HEK293 (cell line): ENCODE measurements around the gene AP5M1.

Experiments
- AEBP2 ChIP-seq: fragments of 450-650 bp; formaldehyde crosslinking; IDR thresholded peaks from 2 replicates; pipeline ENCODE4 v1.5.1; 2016; ENCODE audit warnings: missing biosample characterization, missing genetic modification characterization, borderline replicate concordance
- HOXD13 ChIP-seq: sonication (generic); formaldehyde crosslinking; IDR thresholded peaks from 2 replicates; pipeline ENCODE4 v1.8.0; 2022; ENCODE audit warnings: missing genetic modification reagents, borderline replicate concordance
- MYNN ChIP-seq: fragments of 450-650 bp; formaldehyde crosslinking; IDR thresholded peaks from 2 replicates; pipeline ENCODE4 v1.5.1; 2016; ENCODE audit warnings: missing biosample characterization, missing genetic modification characterization, borderline replicate concordance
- MZF1 ChIP-seq: fragments of 450-650 bp; formaldehyde crosslinking; IDR thresholded peaks from 2 replicates; pipeline ENCODE4 v1.5.1; 2017; ENCODE audit warnings: missing biosample characterization, missing genetic modification characterization, borderline replicate concordance
- PBX3 ChIP-seq: sonication (generic); formaldehyde crosslinking; IDR thresholded peaks from 2 replicates; pipeline ENCODE4 v1.8.1; 2022; ENCODE audit warnings: mild to moderate bottlenecking, moderate library complexity, missing genetic modification reagents
- PRDM6 ChIP-seq: fragments of 450-650 bp; formaldehyde crosslinking; IDR thresholded peaks from 2 replicates; pipeline ENCODE4 v1.5.1; 2017; ENCODE audit warnings: missing biosample characterization, missing genetic modification characterization
- RBAK ChIP-seq: fragments of 450-650 bp; formaldehyde crosslinking; IDR thresholded peaks from 2 replicates; pipeline ENCODE4 v1.5.1; 2016; ENCODE audit warnings: missing biosample characterization, missing genetic modification characterization
- SALL2 ChIP-seq: fragments of 450-650 bp; formaldehyde crosslinking; IDR thresholded peaks from 2 replicates; pipeline ENCODE4 v1.5.0; 2017; ENCODE audit warnings: missing biosample characterization, mild to moderate bottlenecking, missing genetic modification characterization, borderline replicate concordance
- TCF7L2 ChIP-seq: IDR thresholded peaks from 2 replicates; pipeline ENCODE4 v1.6.1; 2011; ENCODE audit warnings: low read depth, mild to moderate bottlenecking, inconsistent platforms, low read length, moderate library complexity, borderline replicate concordance
- TRIM28 ChIP-seq: IDR thresholded peaks from 2 replicates; pipeline ENCODE4 v1.6.1; 2011; ENCODE audit warnings: low read length, control low read depth, borderline replicate concordance
- TSHZ1 ChIP-seq: fragments of 450-650 bp; formaldehyde crosslinking; IDR thresholded peaks from 2 replicates; pipeline ENCODE4 v1.5.1; 2016; ENCODE audit warnings: missing biosample characterization, missing genetic modification characterization, borderline replicate concordance
- ZBTB17 ChIP-seq: fragments of 450-650 bp; formaldehyde crosslinking; IDR thresholded peaks from 2 replicates; pipeline ENCODE4 v1.5.1; 2016; ENCODE audit warnings: missing biosample characterization, missing genetic modification characterization
- ZBTB21 ChIP-seq: fragments of 450-650 bp; formaldehyde crosslinking; IDR thresholded peaks from 2 replicates; pipeline ENCODE4 v1.5.1; 2017; ENCODE audit warnings: missing biosample characterization, missing genetic modification characterization
- ZNF16 ChIP-seq: fragments of 450-650 bp; formaldehyde crosslinking; IDR thresholded peaks from 2 replicates; pipeline ENCODE4 v1.5.1; 2016; ENCODE audit warnings: low read depth, missing biosample characterization, missing genetic modification characterization
- ZNF169 ChIP-seq: fragments of 450-650 bp; formaldehyde crosslinking; IDR thresholded peaks from 2 replicates; pipeline ENCODE4 v1.5.1; 2016; ENCODE audit warnings: missing biosample characterization, missing genetic modification characterization
- ZNF19 ChIP-seq: fragments of 450-650 bp; formaldehyde crosslinking; IDR thresholded peaks from 2 replicates; pipeline ENCODE4; 2016; ENCODE audit warnings: missing biosample characterization, missing genetic modification characterization, low read depth
- ZNF23 ChIP-seq: fragments of 450-650 bp; formaldehyde crosslinking; IDR thresholded peaks from 2 replicates; pipeline ENCODE4 v1.5.1; 2016; ENCODE audit warnings: missing biosample characterization, missing genetic modification characterization, borderline replicate concordance
- ZNF248 ChIP-seq: fragments of 450-650 bp; formaldehyde crosslinking; IDR thresholded peaks from 2 replicates; pipeline ENCODE4 v1.5.1; 2017; ENCODE audit warnings: missing biosample characterization, missing genetic modification characterization
- ZNF26 ChIP-seq: fragments of 450-650 bp; formaldehyde crosslinking; IDR thresholded peaks from 2 replicates; pipeline ENCODE4 v1.5.1; 2016; ENCODE audit warnings: missing biosample characterization, missing genetic modification characterization
- ZNF302 ChIP-seq: fragments of 450-650 bp; formaldehyde crosslinking; IDR thresholded peaks from 2 replicates; pipeline ENCODE4 v1.5.1; 2016; ENCODE audit warnings: missing biosample characterization, missing genetic modification characterization, low read depth
- ZNF311 ChIP-seq: fragments of 450-650 bp; formaldehyde crosslinking; IDR thresholded peaks from 2 replicates; pipeline ENCODE4 v1.5.1; 2017; ENCODE audit warnings: missing biosample characterization, missing genetic modification characterization, borderline replicate concordance
- ZNF350 ChIP-seq: fragments of 450-650 bp; formaldehyde crosslinking; IDR thresholded peaks from 2 replicates; pipeline ENCODE4 v1.5.0; 2017; ENCODE audit warnings: missing biosample characterization, mild to moderate bottlenecking, missing genetic modification characterization
- ZNF394 ChIP-seq: fragments of 450-650 bp; formaldehyde crosslinking; IDR thresholded peaks from 2 replicates; pipeline ENCODE4 v1.5.1; 2016; ENCODE audit warnings: missing biosample characterization, missing genetic modification characterization, mild to moderate bottlenecking, moderate library complexity, borderline replicate concordance
- ZNF398 ChIP-seq: fragments of 450-650 bp; formaldehyde crosslinking; IDR thresholded peaks from 2 replicates; pipeline ENCODE4 v1.5.1; 2017; ENCODE audit warnings: missing biosample characterization, missing genetic modification characterization
- ZNF473 ChIP-seq: fragments of 450-650 bp; formaldehyde crosslinking; IDR thresholded peaks from 2 replicates; pipeline ENCODE4 v1.5.1; 2017; ENCODE audit warnings: missing biosample characterization, missing genetic modification characterization
- ZNF560 ChIP-seq: fragments of 450-650 bp; formaldehyde crosslinking; IDR thresholded peaks from 2 replicates; pipeline ENCODE4 v1.5.1; 2017; ENCODE audit warnings: missing biosample characterization, missing genetic modification characterization, borderline replicate concordance
- ZNF596 ChIP-seq: fragments of 450-650 bp; IDR thresholded peaks from 2 replicates; pipeline ENCODE4 v1.5.0; 2018; ENCODE audit warnings: missing biosample characterization, mild to moderate bottlenecking, missing genetic modification characterization, moderate library complexity
- ZNF670 ChIP-seq: fragments of 450-650 bp; formaldehyde crosslinking; IDR thresholded peaks from 2 replicates; pipeline ENCODE4 v1.5.1; 2016; ENCODE audit warnings: missing biosample characterization, missing genetic modification characterization, low read depth

AP5M1 gene

GRCh38 chr14:57268161-57269069 is at the start of gene AP5M1, which contains the start of gene EXOC5 (continued):
- TF ChIP-seq ZNF398 (tag by site-specific recombination) = peak; percentile 78
- TF ChIP-seq ZNF311 (tag by site-specific recombination) = no peak
- no peak for TF ChIP-seq MYNN
- TF ChIP-seq ZNF19 (tag by site-specific recombination) = no peak
- no peak for TF ChIP-seq MZF1 (tag by site-specific recombination)
- no peak for TF ChIP-seq ZNF169 (tag by site-specific recombination)
- TF ChIP-seq ZNF16 (tag by site-specific recombination) = no peak
- no peak for TF ChIP-seq ZNF26 (tag by site-specific recombination)
- no peak for TF ChIP-seq ZNF560
- TF ChIP-seq TSHZ1 (tag by site-specific recombination) = no peak
- TF ChIP-seq SALL2 = no peak
- TF ChIP-seq ZNF670 (tag by site-specific recombination) = no peak
- no peak for TF ChIP-seq ZNF596
- TF ChIP-seq AEBP2 = no peak
- no peak for TF ChIP-seq ZNF23
- no peak for TF ChIP-seq ZNF350 (tag by site-specific recombination)
- no peak for TF ChIP-seq PRDM6 (tag by site-specific recombination)
- no peak for TF ChIP-seq TRIM28
- TF ChIP-seq RBAK (tag by site-specific recombination) = no peak
- TF ChIP-seq ZBTB21 (tag by site-specific recombination) = peak; percentile 14; the same call in 1 of the 2 replicates
- TF ChIP-seq ZBTB17 = peak; percentile 50; the same call in 1 of the 2 replicates
- peak; percentile 55; the same call in 1 of the 2 replicates for TF ChIP-seq HOXD13 (CRISPR knock-in tag)
- TF ChIP-seq ZNF473 (tag by site-specific recombination) = no peak
- TF ChIP-seq ZNF248 (tag by site-specific recombination) = no peak
- peak; percentile 69 for TF ChIP-seq ZNF394 (tag by site-specific recombination)
- TF ChIP-seq TCF7L2 = no peak
- no peak for TF ChIP-seq ZNF302 (tag by site-specific recombination)
- TF ChIP-seq PBX3 (CRISPR knock-in tag) = no peak
